ENCODE results near the gene PLEKHD1.

Gene PLEKHD1

GRCh38 chr14:69547701-69548348, 63.3 kb downstream of the PLEKHD1 start:
- DNase-seq (ENCODE audit: low spot score): peak; percentile 93

DNA sequence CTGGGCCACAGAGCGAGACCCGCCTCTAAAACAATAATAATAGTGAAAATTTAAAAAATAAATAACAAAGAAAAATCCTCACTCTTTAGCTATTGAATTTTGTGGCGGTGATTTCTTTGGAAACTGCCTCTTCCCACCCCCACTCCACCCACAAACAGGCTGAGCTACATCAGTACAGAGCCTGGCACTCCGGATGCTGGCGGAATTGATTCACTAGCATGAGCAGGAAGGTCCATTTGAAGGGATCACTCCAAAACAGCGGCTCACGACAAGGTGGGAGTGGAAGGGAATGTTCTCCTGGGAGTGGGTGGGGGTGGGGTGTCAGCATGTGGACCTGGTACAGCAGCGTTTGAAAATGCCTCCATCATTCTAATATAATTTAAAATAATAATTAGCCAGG, 64.0 kb downstream of the PLEKHD1 start:
- no peak for DNase-seq (ENCODE audit: low spot score)

- no peak for DNase-seq (ENCODE audit: low spot score)
Measured at GRCh38 chr14:69551511-69551910, 67.0 kb downstream of the PLEKHD1 start.

GRCh38 chr14:69553252-69553651, 68.7 kb downstream of the PLEKHD1 start:
- no peak for DNase-seq (ENCODE audit: low spot score)

GRCh38 chr14:69554500-69554899, 70.0 kb downstream of the PLEKHD1 start:
- no peak for DNase-seq (ENCODE audit: low spot score)

- DNase-seq (ENCODE audit: low spot score): no peak
Measured at GRCh38 chr14:69558774-69559173, 74.2 kb downstream of the PLEKHD1 start.

- no peak for DNase-seq (ENCODE audit: low spot score)
Measured at GRCh38 chr14:69559581-69560011, 75.1 kb downstream of the PLEKHD1 start.

DNA sequence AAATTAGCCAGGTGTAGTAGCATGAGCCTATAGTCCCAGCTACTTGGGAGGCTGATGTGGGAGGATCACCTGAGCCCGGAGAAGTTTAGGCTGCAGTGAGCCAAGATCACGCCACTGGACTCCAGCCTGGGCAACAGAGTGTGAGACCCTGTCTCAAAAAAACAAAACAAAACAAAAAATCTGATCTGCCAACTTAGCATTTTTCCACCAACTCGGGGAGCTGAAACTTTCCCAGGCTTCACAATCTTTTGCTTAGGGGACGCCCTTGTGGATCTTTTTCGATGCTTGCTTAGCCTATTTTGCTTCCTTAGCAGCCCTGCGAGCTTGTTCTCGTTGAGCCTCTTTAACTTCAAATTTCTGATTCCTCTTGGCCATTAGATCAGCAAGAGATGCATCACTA, 76.3 kb downstream of the PLEKHD1 start:
- no peak for DNase-seq (ENCODE audit: low spot score)

DNA sequence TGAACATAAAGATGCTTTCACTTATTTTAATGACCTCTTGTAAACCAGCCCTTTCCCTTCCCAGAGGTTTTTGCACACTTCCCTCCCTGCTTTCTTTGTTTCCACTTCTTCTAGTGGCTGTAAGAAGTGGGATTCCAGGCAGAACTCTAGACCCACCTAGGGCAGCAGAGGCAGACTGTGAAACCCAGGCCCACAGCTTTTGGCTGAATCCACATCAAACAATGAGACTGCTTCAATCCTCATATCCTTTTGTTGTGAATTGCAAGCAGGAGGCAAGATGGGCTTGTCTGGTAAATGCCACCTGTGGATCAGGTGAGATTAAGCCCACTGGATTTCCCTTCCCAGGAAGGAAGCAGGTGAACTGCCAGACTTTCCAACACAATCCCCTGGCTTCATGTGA, 77.4 kb downstream of the PLEKHD1 start:
- DNase-seq (ENCODE audit: low spot score): no peak

DNA sequence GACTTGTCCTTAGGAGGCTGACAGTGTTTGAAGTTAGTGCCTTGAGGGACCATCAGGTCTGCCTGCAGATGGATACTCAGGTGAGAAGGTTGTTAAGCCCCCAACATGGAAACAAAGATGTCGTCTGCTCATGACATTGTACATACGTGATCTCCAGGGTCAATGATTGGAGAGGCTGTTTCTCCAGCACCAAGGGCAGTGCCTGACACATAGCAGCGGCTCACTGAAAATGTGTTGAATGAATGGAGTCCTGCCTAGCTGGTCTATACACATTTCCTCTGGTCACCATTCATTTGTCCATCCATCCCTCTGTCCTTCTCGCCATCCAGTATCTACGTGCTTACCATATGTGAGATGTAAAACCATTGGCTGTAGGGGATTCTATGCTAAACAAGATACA, 83.0 kb downstream of the PLEKHD1 start:
- no peak for DNase-seq (ENCODE audit: low spot score)

DNA sequence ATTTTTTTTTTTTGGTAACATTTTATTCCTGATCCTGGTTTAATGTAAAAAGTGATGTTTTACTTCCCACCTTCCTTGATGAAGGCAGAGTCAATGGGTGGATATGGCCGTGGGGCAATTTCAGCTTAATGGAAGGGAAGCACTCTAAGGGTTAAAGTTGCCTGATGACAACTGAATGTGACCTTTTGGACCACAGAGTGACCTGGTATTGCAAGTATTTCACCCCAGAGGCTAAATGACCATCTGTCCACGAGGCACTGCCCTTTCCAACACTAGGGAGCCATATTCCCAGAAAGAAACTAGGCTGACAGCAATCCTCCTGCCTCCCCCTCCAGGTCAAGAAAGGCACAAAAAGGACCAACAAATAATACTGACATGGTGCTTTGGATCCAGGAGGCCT, 85.3 kb downstream of the PLEKHD1 start:
- DNase-seq (ENCODE audit: low spot score): no peak

GRCh38 chr14:69570836-69571330, 86.4 kb downstream of the PLEKHD1 start:
- DNase-seq (ENCODE audit: low spot score): no peak

DNA sequence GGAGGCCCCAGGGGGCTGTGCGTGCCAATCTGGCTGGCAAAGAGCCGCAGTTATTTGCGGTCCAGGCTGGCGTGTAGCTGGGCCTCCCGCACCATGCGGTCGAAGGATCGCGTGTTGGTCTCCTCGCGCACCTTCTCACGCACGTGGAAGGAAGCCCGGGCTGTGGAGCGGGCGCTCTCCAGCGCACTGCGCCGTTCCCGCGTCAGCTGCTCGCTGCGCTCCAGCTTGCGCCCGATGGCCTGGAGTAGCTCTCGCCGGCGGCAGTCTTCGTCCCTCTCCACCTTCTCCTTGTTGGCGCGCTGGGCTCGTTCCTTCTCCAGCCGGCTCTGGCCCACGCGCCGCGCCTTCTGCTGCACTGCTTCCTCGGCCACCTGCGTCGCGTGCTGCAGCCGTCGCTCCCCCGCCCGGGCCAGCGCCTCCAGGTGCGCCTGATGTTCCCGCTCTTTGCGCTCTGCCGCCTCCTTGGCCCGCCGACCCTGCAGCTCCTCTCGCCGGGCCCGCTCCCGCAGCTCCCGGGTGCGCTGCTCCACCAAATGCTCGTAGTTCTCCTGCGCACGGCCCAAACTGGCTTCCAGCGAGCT, 87.0 kb downstream of the PLEKHD1 start:
- no peak for DNase-seq (ENCODE audit: low spot score)

DNA sequence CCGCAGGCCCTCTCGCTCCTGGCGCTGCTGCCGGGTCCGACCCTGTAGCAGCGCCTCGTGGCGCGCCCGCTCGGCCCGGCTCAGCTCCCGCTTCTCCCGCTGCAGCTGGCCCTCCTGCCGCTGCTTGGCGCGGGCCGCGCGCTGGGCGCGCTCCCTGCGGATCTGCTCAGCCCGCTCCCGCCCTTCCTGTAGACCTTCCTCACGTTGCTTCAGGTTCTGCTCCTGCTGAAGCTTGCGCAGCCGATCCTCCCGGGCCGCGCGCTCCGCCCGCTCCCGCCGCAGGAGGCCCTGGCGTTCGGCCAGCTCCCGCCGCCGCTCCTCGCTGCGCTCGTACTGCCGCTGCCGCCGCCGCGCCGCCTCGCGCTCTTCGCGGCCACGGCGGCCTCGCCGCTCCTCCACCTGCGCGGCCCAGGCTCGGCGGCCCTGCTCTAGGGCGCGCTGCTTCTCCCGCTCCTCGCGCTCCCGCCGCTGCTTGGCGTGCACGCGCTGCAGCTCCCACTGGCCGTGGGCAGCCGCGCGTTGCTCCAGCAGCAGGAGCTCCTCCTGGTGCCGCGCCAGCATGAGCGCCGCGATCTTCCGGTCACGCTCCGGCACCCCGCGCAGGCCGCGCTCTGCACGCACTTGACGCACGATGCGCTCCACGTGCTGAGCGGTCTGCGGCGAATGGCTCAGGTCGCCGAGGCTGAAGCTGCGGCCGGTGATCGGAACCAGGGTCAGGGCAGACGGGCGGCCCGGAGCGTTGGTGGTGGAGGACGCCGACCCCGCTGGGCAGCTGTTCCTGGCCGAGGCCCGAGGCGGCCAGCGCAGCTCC, 87.7 kb downstream of the PLEKHD1 start:
- peak; percentile 80 for DNase-seq (ENCODE audit: low spot score)

- no peak for DNase-seq (ENCODE audit: low spot score)
Measured at GRCh38 chr14:69572841-69573135, 88.3 kb downstream of the PLEKHD1 start.

- DNase-seq (ENCODE audit: low spot score): no peak
Measured at GRCh38 chr14:69573205-69573830, 88.8 kb downstream of the PLEKHD1 start.

DNA sequence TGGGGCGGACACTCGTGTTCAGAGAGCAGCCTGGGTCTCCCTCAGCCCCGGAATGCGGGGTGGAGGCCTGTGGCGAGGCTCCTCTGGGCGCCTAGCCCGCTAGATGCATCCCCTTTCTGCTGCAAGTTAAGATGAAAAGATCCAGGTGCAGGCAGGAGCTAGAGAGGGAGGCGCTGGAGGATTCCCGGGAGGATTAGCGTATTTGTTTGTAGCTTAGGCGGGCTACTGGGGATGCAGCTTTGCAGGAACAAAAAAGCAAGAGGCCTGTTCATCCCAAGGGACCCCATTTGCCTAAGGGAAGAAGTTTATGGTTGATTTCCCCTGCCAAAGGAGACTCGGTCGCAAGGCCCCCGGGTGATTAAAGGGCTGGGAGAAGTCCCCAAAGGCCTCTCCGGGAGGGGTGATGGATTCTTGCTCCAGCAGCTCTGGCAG, 89.3 kb downstream of the PLEKHD1 start:
- peak; percentile 44 for DNase-seq (ENCODE audit: low spot score)

GRCh38 chr14:69574263-69574953, 89.9 kb downstream of the PLEKHD1 start, which contains the start of gene CCDC177:
Gene CCDC177 (minus strand): TSS chr14:69574871. CDS start chr14:69573622, 1,249 bp downstream.
- DNase-seq (ENCODE audit: low spot score): peak; percentile 80

GRCh38 chr14:69574954-69575295, 90.4 kb downstream of the PLEKHD1 start:
- DNase-seq (ENCODE audit: low spot score): no peak

DNA sequence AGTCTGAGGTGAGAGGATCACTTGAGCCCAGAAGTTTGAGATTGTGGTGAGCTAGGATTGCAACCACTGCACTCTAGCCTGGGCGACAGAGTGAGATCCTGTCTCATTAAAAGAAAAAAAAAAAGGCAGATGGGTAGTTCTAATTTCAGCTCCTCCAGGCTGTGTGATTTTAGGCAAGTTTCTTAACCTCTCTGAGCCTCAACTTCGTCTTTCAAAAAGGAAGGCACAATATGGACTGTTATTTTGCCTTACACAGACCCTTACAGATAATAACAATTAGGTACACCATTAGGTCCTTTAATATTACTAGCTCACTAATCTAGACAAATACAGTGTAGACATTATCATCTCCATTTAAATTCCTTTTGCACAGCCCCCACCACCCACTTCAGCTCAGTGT, 94.9 kb downstream of the PLEKHD1 start:
- DNase-seq (ENCODE audit: low spot score): no peak

GRCh38 chr14:69580009-69580577, 95.6 kb downstream of the PLEKHD1 start:
- DNase-seq (ENCODE audit: low spot score): peak; percentile 69
